ENCODE results near the gene SPNS1. TPM values are rescaled to one million over a fixed set of nuclear protein-coding genes. Genes with fewer than 3 reads are reported as not detected.

Gene SPNS1
- total RNA-seq, 2 donors from 2014 or later = 30.1 to 41.3 TPM

DNA sequence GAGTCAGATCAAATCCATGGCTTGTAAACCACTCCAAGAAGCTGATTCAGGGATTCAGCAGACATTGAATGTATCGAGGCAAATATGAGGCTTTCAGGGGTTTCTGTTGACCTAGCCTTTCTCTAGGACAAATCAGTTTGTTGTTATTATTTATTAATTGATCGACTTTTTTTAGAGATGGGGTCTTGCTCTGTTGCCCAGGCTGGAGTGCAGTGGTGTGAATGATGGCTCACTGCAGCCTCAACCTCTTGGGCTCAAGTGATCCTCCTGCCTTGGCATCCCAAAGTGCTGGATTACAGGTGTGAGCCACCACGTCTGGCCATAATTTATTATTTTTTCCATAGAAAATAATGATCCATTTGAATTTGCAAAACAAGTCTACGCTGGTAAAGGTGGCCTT lies 37.3 kb downstream of the SPNS1 start:
- DNase-seq (ENCODE audit: low spot score) (no peak), ATAC-seq (no peak)
- Mint-ChIP-seq H3K4me3 (no peak overlapping the region), H3K27ac (peak overlapping the region in 1 of 2 donors; percentile 76), H3K9me3 (no peaks in the 10 kb centered on the region), H3K4me1 (ENCODE audit: low read depth in 2 of 2) (peaks cover 33 to 34% of the 10 kb centered on the region in 2 donors), H3K27me3 (peaks cover 0 to 4% of the 10 kb centered on the region in 2 donors), H3K36me3 (no peaks in the 10 kb centered on the region)

DNA sequence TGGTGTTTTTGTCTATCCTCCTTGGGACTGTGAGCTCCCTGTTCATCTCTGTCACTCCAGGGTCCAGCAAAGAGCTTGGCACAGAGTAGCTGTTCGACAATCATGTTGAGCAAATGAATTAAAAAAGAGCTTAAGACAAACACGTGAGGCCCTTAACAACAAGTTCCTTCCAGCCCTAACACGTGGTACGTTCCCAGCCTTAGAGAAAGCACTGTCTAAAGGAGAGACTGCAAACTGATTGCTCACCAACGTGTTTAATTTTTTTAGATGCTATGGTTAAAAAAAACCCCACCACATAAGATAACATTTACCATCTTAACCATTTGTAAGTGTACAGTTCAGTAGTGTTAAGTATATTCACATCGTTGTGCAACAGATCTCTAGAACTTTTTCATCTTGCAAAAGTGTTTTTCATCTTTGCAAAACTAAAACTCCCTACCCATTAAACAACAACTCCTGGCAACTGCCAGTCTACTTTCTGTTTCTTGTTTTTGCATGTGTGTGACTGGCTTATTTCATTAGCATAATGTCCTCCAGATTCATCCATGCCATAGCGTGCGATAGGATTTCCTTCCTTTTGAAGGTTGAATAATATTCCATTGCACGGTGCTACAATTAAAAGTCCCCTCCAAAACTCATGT lies 38.5 kb downstream of the SPNS1 start:
- peak; percentile 69 to 88 for ATAC-seq
- Mint-ChIP-seq H3K4me3 (peak overlapping the region; percentile 50), H3K27ac (peak overlapping the region; percentile 76 to 83), H3K36me3 (no peaks in the 10 kb centered on the region), H3K4me1 (ENCODE audit: low read depth in 2 of 2) (peaks cover 29 to 30% of the 10 kb centered on the region in 2 donors), H3K9me3 (no peaks in the 10 kb centered on the region), H3K27me3 (peaks cover 0 to 4% of the 10 kb centered on the region in 2 donors)
- DNase-seq (ENCODE audit: low spot score) = no peak

DNA sequence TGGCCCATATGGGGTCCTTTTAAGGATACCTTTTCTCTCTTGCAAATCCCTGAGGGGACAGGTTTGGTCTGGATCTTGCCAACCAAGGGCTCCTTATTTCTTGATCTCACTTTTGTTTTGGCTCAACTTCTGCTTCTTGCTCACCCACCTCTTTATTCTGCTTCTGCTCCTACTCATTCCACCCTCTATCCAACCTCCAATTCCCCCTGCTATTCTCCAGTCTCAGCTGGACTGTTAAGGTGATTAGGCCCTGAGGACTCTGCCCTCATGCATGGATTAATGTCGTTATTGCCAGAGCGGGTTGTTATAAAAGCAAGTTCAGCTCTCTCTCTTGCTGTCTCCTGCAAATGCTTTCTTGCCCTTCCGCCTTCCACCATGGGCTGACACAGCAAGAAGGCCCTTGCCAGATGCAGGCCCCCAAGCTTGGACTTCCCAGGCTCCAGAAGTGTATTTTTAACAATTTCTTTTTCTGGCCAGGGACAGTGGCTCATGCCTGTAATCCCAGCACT lies 40.0 kb downstream of the SPNS1 start:
- peaks cover 20 to 23% of the 10 kb centered on the region in 2 donors for H3K4me1 Mint-ChIP-seq (ENCODE audit: low read depth in 2 of 2)
- peak overlapping the region; percentile 2 for H3K4me3 Mint-ChIP-seq
- no peak for DNase-seq (ENCODE audit: low spot score)
- no peaks in the 10 kb centered on the region for H3K9me3 Mint-ChIP-seq
- ATAC-seq = no peak
- H3K36me3 Mint-ChIP-seq = no peaks in the 10 kb centered on the region
- peak overlapping the region; percentile 2 to 83 for H3K27ac Mint-ChIP-seq
- H3K27me3 Mint-ChIP-seq = no peaks in the 10 kb centered on the region

DNA sequence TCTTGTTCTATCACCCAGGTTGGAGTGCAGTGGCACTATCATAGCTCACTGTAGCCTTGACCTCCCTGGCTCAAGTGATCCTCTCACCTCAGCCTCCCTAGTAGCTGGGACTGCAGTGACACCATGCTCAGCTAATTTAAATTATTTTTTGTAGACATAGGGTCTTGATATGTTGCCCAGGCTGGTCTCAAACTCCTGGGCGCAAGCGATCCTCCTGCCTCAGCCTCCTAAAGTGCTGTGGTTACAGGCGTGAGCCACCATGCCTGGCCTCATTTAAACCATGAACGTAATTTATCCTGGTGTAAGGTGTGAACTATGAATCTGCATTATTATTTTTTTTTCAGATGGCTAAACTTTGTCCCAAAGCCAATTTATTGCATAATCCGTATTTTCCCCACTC lies 47.6 kb downstream of the SPNS1 start:
- no peaks in the 10 kb centered on the region for H3K36me3 Mint-ChIP-seq
- ATAC-seq = no peak
- no peaks in the 10 kb centered on the region for H3K9me3 Mint-ChIP-seq
- DNase-seq (ENCODE audit: low spot score) = no peak
- no peak overlapping the region for H3K4me3 Mint-ChIP-seq
- no peak overlapping the region for H3K27ac Mint-ChIP-seq
- H3K4me1 Mint-ChIP-seq (ENCODE audit: low read depth in 2 of 2) = peaks cover 2 to 5% of the 10 kb centered on the region in 2 donors
- H3K27me3 Mint-ChIP-seq = peaks cover 0 to 2% of the 10 kb centered on the region in 2 donors

DNA sequence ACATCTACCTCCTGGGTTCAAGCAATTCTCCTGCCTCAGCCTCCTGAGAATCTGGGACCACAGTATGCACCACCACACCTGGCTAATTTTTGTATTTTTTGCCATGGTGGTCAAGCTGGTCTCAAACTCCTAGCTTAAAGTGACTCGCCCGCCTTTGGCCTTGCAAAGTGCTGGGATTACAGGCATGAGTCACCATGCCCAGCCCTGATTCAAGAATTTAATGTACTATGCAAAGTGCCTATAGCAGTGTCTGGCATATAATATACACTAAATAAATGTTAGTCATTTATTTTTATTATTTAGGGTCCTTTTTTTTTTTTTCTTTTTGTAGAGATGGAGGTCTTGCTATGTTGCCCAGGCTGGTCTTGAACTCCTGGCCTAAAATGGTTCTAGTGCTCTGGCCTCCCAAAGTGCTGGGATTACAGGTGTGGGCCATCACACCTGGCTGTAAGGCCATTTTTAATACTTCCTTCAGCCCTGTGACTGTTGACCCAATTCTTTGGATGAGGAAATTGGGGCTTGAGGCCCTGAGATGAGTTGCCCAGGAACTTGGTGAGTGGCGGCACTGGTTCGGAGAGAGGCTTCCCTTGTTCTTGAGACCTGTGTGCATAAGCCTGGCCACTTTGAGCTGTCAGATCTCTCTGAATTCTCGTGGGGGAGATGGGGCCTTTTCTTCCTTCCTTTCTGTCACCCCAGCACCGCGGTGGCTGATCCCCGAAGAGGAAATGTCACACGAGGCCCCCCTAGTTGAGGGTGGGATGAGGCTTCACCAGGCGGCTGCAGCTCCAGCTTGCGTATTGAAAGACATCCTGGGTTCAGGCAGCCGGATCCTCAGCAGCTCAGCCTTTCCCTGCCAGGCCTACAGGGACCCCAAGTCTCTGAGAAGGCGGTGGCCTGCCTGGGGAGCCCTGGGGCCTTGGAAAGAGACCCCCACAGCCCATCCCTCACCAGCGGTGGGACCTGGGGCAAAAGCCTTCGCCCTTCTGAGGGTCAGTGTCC lies 49.0 kb downstream of the SPNS1 start:
- Mint-ChIP-seq H3K4me3 (no peak overlapping the region), H3K9me3 (no peaks in the 10 kb centered on the region), H3K27me3 (peaks cover 0 to 2% of the 10 kb centered on the region in 2 donors), H3K4me1 (ENCODE audit: low read depth in 2 of 2) (peaks cover 5 to 11% of the 10 kb centered on the region in 2 donors), H3K27ac (no peak overlapping the region), H3K36me3 (no peaks in the 10 kb centered on the region)
- DNase-seq (ENCODE audit: low spot score) (no peak), ATAC-seq (no peak)

DNA sequence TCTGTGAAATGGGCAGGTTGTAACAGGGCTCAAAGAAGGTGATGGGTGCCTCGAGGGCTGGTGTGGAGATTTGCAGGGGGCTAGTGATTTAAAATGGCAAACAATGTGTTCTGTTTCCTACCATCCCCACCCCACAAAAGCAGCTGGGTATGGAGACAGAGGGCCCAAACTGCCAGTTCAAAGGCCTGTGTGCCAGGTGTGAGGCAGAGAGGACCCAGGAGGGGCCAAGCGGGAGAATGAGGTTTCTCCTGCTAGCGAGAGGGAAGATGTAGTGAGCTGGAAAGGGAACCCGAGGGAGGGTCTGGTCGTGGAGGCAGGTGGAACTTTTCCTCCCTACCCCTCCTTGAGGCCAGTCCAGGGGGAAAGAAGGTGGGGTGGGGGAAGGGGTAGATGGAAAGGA lies 49.7 kb downstream of the SPNS1 start:
- peaks cover 0 to 2% of the 10 kb centered on the region in 2 donors for H3K27me3 Mint-ChIP-seq
- H3K27ac Mint-ChIP-seq = no peak overlapping the region
- no peaks in the 10 kb centered on the region for H3K9me3 Mint-ChIP-seq
- H3K4me3 Mint-ChIP-seq = no peak overlapping the region
- H3K36me3 Mint-ChIP-seq = no peaks in the 10 kb centered on the region
- ATAC-seq (no peak), DNase-seq (ENCODE audit: low spot score) (no peak)
- peaks cover 5 to 17% of the 10 kb centered on the region in 2 donors for H3K4me1 Mint-ChIP-seq (ENCODE audit: low read depth in 2 of 2)

DNA sequence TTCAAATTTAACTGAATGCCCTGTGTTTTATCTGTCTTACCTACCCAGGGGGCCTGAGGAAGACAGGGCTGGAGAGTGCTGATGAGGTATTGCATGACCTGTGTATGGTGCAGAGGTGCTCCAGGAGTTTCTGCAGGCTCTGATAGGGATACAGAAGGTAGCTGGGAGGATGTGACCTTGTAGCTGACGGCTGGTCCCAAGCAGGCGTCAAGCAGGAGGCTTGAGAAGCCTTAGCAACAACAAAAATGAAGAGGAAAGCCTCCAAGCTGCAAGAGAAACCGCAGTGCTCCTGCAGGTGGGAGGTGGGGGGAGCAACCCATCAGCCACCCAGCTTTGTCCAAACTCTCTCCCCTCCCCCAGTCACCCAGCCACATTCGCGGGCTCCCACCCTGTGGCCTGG lies 50.6 kb downstream of the SPNS1 start:
- H3K27ac Mint-ChIP-seq = no peak overlapping the region
- ATAC-seq = no peak

DNA sequence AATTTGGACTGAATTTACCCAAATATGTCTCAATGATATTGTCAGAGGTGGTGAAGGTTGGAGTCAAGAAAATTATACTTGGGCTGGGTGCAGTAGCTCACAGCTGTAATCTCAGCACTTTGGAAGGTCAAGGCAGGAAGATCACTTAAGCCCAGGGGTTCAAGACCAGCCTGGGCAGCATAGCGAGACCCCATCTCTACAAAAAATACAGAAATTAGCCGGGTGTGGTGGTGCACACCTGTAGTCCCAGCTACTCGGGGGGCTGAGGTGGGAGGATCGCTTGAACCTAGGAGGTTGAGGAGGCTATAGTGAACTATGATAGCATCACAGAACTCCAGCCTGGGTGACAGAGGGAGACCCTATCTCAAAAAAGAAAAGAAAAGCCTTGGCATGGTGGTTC lies 51.2 kb downstream of the SPNS1 start:
- no peak for DNase-seq (ENCODE audit: low spot score)
- ATAC-seq = no peak
- Mint-ChIP-seq H3K36me3 (no peaks in the 10 kb centered on the region), H3K27ac (no peak overlapping the region), H3K4me3 (no peak overlapping the region), H3K9me3 (no peaks in the 10 kb centered on the region), H3K27me3 (peaks cover 0 to 2% of the 10 kb centered on the region in 2 donors), H3K4me1 (ENCODE audit: low read depth in 2 of 2) (peaks cover 5 to 17% of the 10 kb centered on the region in 2 donors)

More for the DNA sequence above, 50.6 kb downstream of the SPNS1 start:
- peaks cover 5 to 17% of the 10 kb centered on the region in 2 donors for H3K4me1 Mint-ChIP-seq (ENCODE audit: low read depth in 2 of 2)
- H3K27me3 Mint-ChIP-seq = peaks cover 0 to 2% of the 10 kb centered on the region in 2 donors
- H3K9me3 Mint-ChIP-seq = no peaks in the 10 kb centered on the region
- H3K36me3 Mint-ChIP-seq = no peaks in the 10 kb centered on the region
- DNase-seq (ENCODE audit: low spot score) = no peak
- H3K4me3 Mint-ChIP-seq = no peak overlapping the region

DNA sequence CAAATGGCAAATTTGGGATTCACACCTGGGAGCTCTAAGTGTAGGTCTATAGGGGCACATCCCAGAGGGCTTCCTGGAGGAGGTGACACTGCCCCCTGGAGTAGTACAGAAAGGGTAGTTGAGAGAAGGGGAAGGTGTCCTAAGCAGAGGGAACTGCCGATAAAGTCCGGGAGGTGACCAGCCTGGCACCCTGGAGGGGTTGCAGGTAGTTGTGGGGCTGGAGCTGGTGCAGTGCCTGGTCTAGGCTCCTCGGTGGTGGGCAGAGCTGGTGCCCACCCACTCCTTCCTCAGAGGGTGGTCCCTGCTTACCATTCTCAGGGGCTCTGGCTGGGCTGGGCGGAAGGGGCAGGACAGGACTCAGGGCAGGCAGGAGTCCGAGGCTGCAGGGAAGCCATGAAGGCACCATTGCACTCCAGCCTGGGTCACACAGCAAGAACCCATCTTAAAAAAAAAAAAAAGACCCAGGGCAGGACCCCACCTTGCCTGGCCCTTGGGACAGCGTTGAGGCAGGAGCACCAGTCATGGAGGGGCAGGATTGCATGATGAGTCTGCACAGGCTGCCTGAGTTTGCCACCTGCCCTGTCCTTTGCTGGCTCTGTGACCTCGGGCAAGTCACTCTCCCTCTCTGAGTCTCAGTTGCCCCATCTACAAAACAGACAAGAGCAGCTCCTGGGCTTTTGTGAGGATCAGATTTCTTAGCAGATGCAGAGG lies 54.0 kb downstream of the SPNS1 start:
- Mint-ChIP-seq H3K27me3 (no peaks in the 10 kb centered on the region), H3K9me3 (no peaks in the 10 kb centered on the region)
- ATAC-seq = peak in 1 of 2 donors; percentile 17

DNA sequence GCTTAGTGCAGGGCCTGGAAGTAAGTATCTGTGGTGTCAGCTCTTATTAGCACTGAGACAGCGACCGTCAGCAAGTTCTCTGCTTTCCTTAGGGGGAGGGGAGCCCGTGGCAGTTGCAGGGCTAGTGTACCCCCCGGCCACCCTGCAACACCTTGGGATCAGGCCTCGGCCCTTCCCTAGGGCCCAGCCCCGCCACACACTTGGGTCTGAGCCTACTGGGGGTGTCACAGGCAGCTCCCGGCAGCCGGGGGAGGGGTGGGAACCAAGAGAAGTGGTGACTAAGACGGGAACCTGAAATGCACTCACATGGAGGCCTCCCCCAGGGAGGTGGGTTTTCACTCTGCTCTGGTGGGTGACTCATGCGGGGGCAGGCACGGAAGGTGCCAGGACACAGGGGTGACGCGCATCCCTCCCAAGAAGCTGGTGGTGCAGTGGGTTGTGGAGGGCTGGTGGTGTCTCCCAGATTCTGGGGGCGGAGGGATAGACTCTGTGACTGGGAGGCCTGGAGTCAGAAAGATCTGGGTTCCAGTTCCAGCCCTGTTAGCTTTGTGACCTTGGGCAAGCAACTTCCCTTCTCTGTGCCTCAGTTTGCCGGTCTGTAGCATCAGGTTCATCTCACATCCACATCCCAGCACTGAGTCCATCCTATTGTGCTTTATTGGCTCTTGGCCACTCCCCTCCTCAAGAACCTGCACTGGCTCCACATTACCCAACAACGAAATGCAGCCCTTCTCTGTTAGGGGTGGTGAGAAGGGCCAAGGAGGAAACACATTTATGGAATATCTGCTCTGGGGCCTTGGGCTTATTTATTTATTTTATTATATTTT lies 54.8 kb downstream of the SPNS1 start:
- peak; percentile 82 to 99 for ATAC-seq
- no peaks in the 10 kb centered on the region for H3K27me3 Mint-ChIP-seq
- peaks cover 3 to 11% of the 10 kb centered on the region in 2 donors for H3K4me1 Mint-ChIP-seq (ENCODE audit: low read depth in 2 of 2)
- H3K36me3 Mint-ChIP-seq = no peaks in the 10 kb centered on the region
- H3K4me3 Mint-ChIP-seq = peak overlapping the region; percentile 32
- H3K27ac Mint-ChIP-seq = no peak overlapping the region
- no peaks in the 10 kb centered on the region for H3K9me3 Mint-ChIP-seq
- DNase-seq (ENCODE audit: low spot score) = peak; percentile 69

More for the DNA sequence above, 54.0 kb downstream of the SPNS1 start:
- no peaks in the 10 kb centered on the region for H3K36me3 Mint-ChIP-seq
- H3K4me3 Mint-ChIP-seq = peak overlapping the region; percentile 32
- no peak for DNase-seq (ENCODE audit: low spot score)
- peak overlapping the region in 1 of 2 donors; percentile 18 for H3K27ac Mint-ChIP-seq
- H3K4me1 Mint-ChIP-seq (ENCODE audit: low read depth in 2 of 2) = peaks cover 3 to 11% of the 10 kb centered on the region in 2 donors

DNA sequence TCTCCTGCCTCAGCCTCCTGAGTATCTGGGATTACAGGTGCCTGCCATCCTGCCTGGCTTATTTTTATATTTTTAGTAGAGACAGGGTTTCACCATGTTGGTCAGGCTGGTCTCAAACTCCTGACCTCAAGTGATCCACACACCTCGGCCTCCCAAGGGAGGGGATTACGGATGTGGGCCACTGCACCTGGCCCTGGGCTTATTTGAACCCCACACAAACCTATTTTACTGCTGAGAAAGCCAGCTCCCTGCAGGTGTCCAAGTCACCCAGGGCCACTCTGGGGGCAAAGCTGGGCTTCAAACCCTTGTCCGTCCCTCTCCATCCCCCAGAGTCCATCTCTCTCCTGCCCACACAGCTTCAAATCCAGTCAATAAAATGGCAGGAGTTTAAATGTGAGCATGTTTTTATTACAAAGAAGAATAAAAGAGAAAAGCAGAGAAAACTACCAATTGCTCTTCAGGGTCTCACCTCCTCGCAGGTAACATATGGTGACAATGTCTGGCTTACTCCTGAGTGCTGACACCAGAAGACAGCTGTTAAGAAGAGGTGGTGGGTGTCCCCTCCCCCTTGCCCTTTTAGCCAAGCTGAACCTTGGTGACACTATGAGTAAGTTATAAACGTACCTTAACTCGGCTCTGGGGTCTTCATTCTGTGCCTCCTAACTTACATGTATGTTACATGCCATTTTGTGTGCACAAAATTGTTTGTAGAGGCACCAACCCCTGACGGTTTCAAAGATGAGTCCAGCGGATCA lies 55.7 kb downstream of the SPNS1 start:
- Mint-ChIP-seq H3K4me3 (no peak overlapping the region), H3K9me3 (no peaks in the 10 kb centered on the region), H3K27ac (no peak overlapping the region), H3K4me1 (ENCODE audit: low read depth in 2 of 2) (peaks cover 3 to 11% of the 10 kb centered on the region in 2 donors), H3K27me3 (no peaks in the 10 kb centered on the region), H3K36me3 (no peaks in the 10 kb centered on the region)
- DNase-seq (ENCODE audit: low spot score) (no peak), ATAC-seq (no peak)
